H1 (cell line): ENCODE data around the gene RBL1. TPM values are rescaled to one million over a fixed set of nuclear protein-coding genes. Genes with fewer than 3 reads are reported as not detected.
"Not testable (repeated sequence)": the region's sequence is repeated elsewhere in the genome, so short reads cannot be mapped to it uniquely, and the experiment has no call there.

ENCODE experiments used
- CTCF ChIA-PET: fragments of 300-600 bp; sonication (Branson Sonifier 250); formaldehyde crosslinking; loops from one replicate; lab custom pipeline; 2021; ENCODE audit not compliant: partially characterized antibody; lab: Charles Lee
- POLR2A ChIA-PET: fragments of 300-600 bp; sonication (Branson Sonifier 250); formaldehyde crosslinking; loops from one replicate; lab custom pipeline; 2021; ENCODE audit warnings: inconsistent platforms; ENCODE audit not compliant: partially characterized antibody; lab: Charles Lee
- DNase-seq, 2 experiments: peaks; one replicate each; pipeline versions ENCODE4 v3.0.0 to v3.0.0-alpha.2; 2010 to 2022; ENCODE audit warnings: low spot score in 2 of 2, low read depth in 1 of 2, mixed read lengths in 1 of 2
- FAIRE-seq: peaks from 2 replicates; lab custom pipeline; 2011; peaks lifted over from hg19 to GRCh38; lab: Jason Lieb, UNC
- H2AFZ ChIP-seq: 2 replicates; pipeline ENCODE4 v1.8.1; 2012; ENCODE audit warnings: low read length, inconsistent platforms
- H2AK5ac ChIP-seq: 2 replicates; pipeline ENCODE4 v1.6.1; 2013; ENCODE audit warnings: low read depth, low read length
- H2BK120ac ChIP-seq: replicated peaks from 2 replicates; pipeline ENCODE3; 2013; ENCODE audit warnings: low read depth, low read length, inconsistent platforms
- H2BK12ac ChIP-seq: 2 replicates; pipeline ENCODE4 v1.6.1; 2013; ENCODE audit warnings: low read depth, low read length
- H2BK15ac ChIP-seq: 2 replicates; pipeline ENCODE4 v1.6.1; 2013; ENCODE audit warnings: low read length
- H2BK20ac ChIP-seq: 2 replicates; pipeline ENCODE4 v1.6.1; 2013; ENCODE audit warnings: low read length
- H2BK5ac ChIP-seq: 2 replicates; pipeline ENCODE4 v1.6.1; 2013; ENCODE audit warnings: low read depth, low read length
- H3K14ac ChIP-seq: 2 replicates; pipeline ENCODE4 v1.6.1; 2013; ENCODE audit warnings: inconsistent platforms; ENCODE audit not compliant: insufficient read length
- H3K18ac ChIP-seq: 2 replicates; pipeline ENCODE4 v1.6.1; 2013; ENCODE audit warnings: low read length; ENCODE audit errors: extremely low read depth
- H3K23ac ChIP-seq: 2 replicates; pipeline ENCODE4 v1.6.1; 2013; ENCODE audit warnings: inconsistent platforms; ENCODE audit not compliant: insufficient read length
- H3K23me2 ChIP-seq: 2 replicates; pipeline ENCODE4 v1.6.1; 2013; ENCODE audit warnings: low read depth, low read length
- H3K27ac ChIP-seq: 2 replicates; pipeline ENCODE4 v1.6.1; 2011; ENCODE audit warnings: low read depth, low read length, inconsistent platforms
- H3K27me3 ChIP-seq, 4 experiments: replicated peaks in 1 of 4; 1 replicate in 1 of 4; 2 replicates in 3 of 4; pipeline versions ENCODE4 v1.6.1 to v1.8.1; 2011 to 2013; ENCODE audit warnings: low read length in 3 of 4, mild to moderate bottlenecking in 3 of 4, inconsistent platforms in 2 of 4, mixed read lengths in 2 of 4, moderate library complexity in 1 of 4; ENCODE audit not compliant: control insufficient read depth in 3 of 4, insufficient read depth in 3 of 4; ENCODE audit errors: extremely low read depth in 1 of 4
- H3K36me3 ChIP-seq, 4 experiments: 2 replicates each; pipeline versions ENCODE4 v1.6.1 to v1.8.1; 2011 to 2013; ENCODE audit warnings: mild to moderate bottlenecking in 4 of 4, low read length in 3 of 4, moderate library complexity in 2 of 4, control low read depth in 1 of 4, inconsistent platforms in 1 of 4; ENCODE audit not compliant: insufficient read depth in 4 of 4, control insufficient read depth in 2 of 4
- H3K4ac ChIP-seq: replicated peaks from 2 replicates; pipeline ENCODE3; 2013; ENCODE audit warnings: low read length, low read depth, mixed read lengths, inconsistent platforms; ENCODE audit not compliant: insufficient read length
- H3K4me1 ChIP-seq, 4 experiments: replicated peaks in 1 of 4; 1 replicate in 1 of 4; 2 replicates in 3 of 4; pipeline versions ENCODE4 v1.6.1 to v1.8.1; 2011 to 2013; ENCODE audit warnings: low read length in 3 of 4, inconsistent platforms in 2 of 4, mixed read lengths in 1 of 4; ENCODE audit not compliant: insufficient read depth in 4 of 4, control insufficient read depth in 3 of 4
- H3K4me2 ChIP-seq, 2 experiments: 2 replicates each; pipeline versions ENCODE4 v1.6.1 to v1.8.1; 2011 to 2013; ENCODE audit warnings: low read depth in 2 of 2, low read length in 2 of 2, control low read depth in 1 of 2, inconsistent platforms in 1 of 2, mild to moderate bottlenecking in 1 of 2; ENCODE audit not compliant: insufficient read depth in 1 of 2
- H3K4me3 ChIP-seq, 4 experiments: fragments of 200-600, 300-600 bp in 1 of 4; sonication (generic), shearing (Covaris generic), sonication (Bioruptor Twin) in 1 of 4; 2 replicates each; pipeline versions ENCODE4 v1.5.1 to v1.8.1; 2011 to 2016; ENCODE audit warnings: low read length in 4 of 4, low read depth in 3 of 4, control low read depth in 2 of 4, inconsistent platforms in 2 of 4, mild to moderate bottlenecking in 2 of 4, mixed read lengths in 1 of 4, moderate library complexity in 1 of 4; ENCODE audit not compliant: insufficient read depth in 2 of 4; ENCODE audit errors: extremely low read depth in 1 of 4
- H3K56ac ChIP-seq: replicated peaks from 2 replicates; pipeline ENCODE3; 2013; ENCODE audit warnings: low read depth, mild to moderate bottlenecking, mixed read lengths, low read length, inconsistent platforms; ENCODE audit not compliant: insufficient read length
- H3K79me1 ChIP-seq: 2 replicates; pipeline ENCODE4 v1.6.1; 2013; ENCODE audit warnings: low read depth, low read length, control low read depth
- H3K79me2 ChIP-seq, 2 experiments: 2 replicates each; pipeline versions ENCODE4 v1.6.1 to v1.8.1; 2012 to 2013; ENCODE audit warnings: low read length in 2 of 2, mild to moderate bottlenecking in 2 of 2, inconsistent platforms in 1 of 2; ENCODE audit not compliant: insufficient read depth in 2 of 2, control insufficient read depth in 1 of 2
- H3K9ac ChIP-seq, 4 experiments: replicated peaks in 1 of 4; 1 replicate in 1 of 4; 2 replicates in 3 of 4; pipeline versions ENCODE4 v1.6.1 to v1.8.1; 2011 to 2013; ENCODE audit warnings: low read depth in 3 of 4, low read length in 3 of 4, control low read depth in 2 of 4, mild to moderate bottlenecking in 2 of 4, moderate library complexity in 2 of 4, inconsistent platforms in 1 of 4; ENCODE audit errors: extremely low read depth in 1 of 4
- H3K9me3 ChIP-seq, 2 experiments: 2 replicates each; pipeline versions ENCODE4 v1.6.1 to v1.8.1; 2012 to 2013; ENCODE audit warnings: mild to moderate bottlenecking in 2 of 2, moderate library complexity in 2 of 2, control low read depth in 1 of 2, inconsistent platforms in 1 of 2, low read depth in 1 of 2, low read length in 1 of 2, mixed read lengths in 1 of 2; ENCODE audit not compliant: insufficient read depth in 2 of 2
- H4K20me1 ChIP-seq, 2 experiments: replicated peaks in 1 of 2; 2 replicates each; pipeline versions ENCODE3 to v1.8.1; 2011 to 2013; ENCODE audit warnings: inconsistent platforms in 2 of 2, low read length in 2 of 2, mild to moderate bottlenecking in 1 of 2; ENCODE audit not compliant: insufficient read depth in 2 of 2, control insufficient read depth in 1 of 2
- H4K5ac ChIP-seq: 2 replicates; pipeline ENCODE4 v1.6.1; 2013; ENCODE audit warnings: low read length, low read depth, mixed read lengths, inconsistent platforms; ENCODE audit not compliant: insufficient read length
- H4K8ac ChIP-seq: 2 replicates; pipeline ENCODE4 v1.8.0; 2013; ENCODE audit warnings: mild to moderate bottlenecking, moderate library complexity, low read length, inconsistent platforms; ENCODE audit not compliant: insufficient read depth; ENCODE audit errors: extremely low read depth
- H4K91ac ChIP-seq: replicated peaks from 2 replicates; pipeline ENCODE3; 2013; ENCODE audit warnings: low read length, mixed read lengths, inconsistent platforms; ENCODE audit not compliant: insufficient read length
- BCL11A ChIP-seq, 2 experiments: IDR thresholded peaks; one replicate each; pipeline ENCODE4 v1.6.1; 2011; ENCODE audit warnings: low read depth in 2 of 2, low read length in 2 of 2, mild to moderate bottlenecking in 2 of 2
- SRF ChIP-seq: IDR thresholded peaks from 2 replicates; pipeline ENCODE4 v1.6.1; 2011; ENCODE audit warnings: mild to moderate bottlenecking, low read depth, low read length, moderate library complexity
- ZNF274 ChIP-seq: IDR thresholded peaks from 2 replicates; pipeline ENCODE4 v1.7.0; 2012; ENCODE audit warnings: low read length, borderline replicate concordance; ENCODE audit errors: extremely low read depth
- WGBS, 2 experiments: shearing (Covaris generic) in 1 of 2; methylation state at CpG; one replicate each; pipeline versions ENCODE4 v1.1.6 to v1.1.7; 2013 to 2015; ENCODE audit warnings: low lambda C conversion rate in 2 of 2, mixed read lengths in 2 of 2, inconsistent platforms in 1 of 2, low coverage in 1 of 2, missing lambda C conversion rate in 1 of 2; ENCODE audit not compliant: insufficient replicate concordance in 2 of 2, insufficient coverage in 1 of 2, insufficient read length in 1 of 2; ENCODE audit errors: extremely low coverage in 1 of 2, missing lambda C conversion rate in 1 of 2; 5-methylcytosine and 5-hydroxymethylcytosine counted together
- polyA plus RNA-seq, 7 experiments: library from polyadenylated mRNA; depleted of rRNA in 3 of 7; stranded (reverse) in 5 of 7; unstranded in 2 of 7; fragments of >200 nt in 5 of 7; fragments of 200-250 nt in 2 of 7; gene quantifications; 1 replicate in 5 of 7; 2 replicates in 1 of 7; 4 replicates in 1 of 7; pipeline versions ENCODE4 v1.2.1 to v1.2.3, GENCODE V29; 2011 to 2013; ENCODE audit warnings: missing spikeins in 2 of 7, mixed read lengths in 2 of 7
- total RNA-seq: library from RNA; stranded (reverse); fragmentation: NEBNext Ultra II Directional; extraction: Animal tissue kit (Norgen Biotek cat#: 25700); gene quantifications from 2 replicates; pipeline ENCODE4 v1.2.1, GENCODE V29; 2021

Gene RBL1
- total and polyA plus RNA-seq, 2 of the 8 experiments (the other 6 are each of a cell fraction or from before 2014, with no cell fraction given), result 3.2 to 12.3 TPM

GRCh38 chr20:36967636-36968035, 128.2 kb downstream of the RBL1 start (continued):
- TF ChIP-seq SRF (no peak), BCL11A (IDR thresholded peaks at IDR 0.05; ENCODE audit: low read depth in 2 of 2, low read length in 2 of 2) (no peak), ZNF274 (no peak)

GRCh38 chr20:36966965-36967364, 128.8 kb downstream of the RBL1 start:
- H2BK120ac ChIP-seq, H3K79me2 ChIP-seq, H3K14ac ChIP-seq, FAIRE-seq, H3K36me3 ChIP-seq, H3K27ac ChIP-seq, H3K56ac ChIP-seq, POLR2A ChIA-PET, H2BK12ac ChIP-seq, H3K27me3 ChIP-seq, H4K20me1 ChIP-seq, DNase-seq, H3K4me3 ChIP-seq, H3K18ac ChIP-seq, H4K8ac ChIP-seq, H2AFZ ChIP-seq, H3K4me1 ChIP-seq, H2BK5ac ChIP-seq, H2BK20ac ChIP-seq, H3K4me2 ChIP-seq, H2AK5ac ChIP-seq, H3K79me1 ChIP-seq, H4K91ac ChIP-seq, H3K23ac ChIP-seq, H3K9ac ChIP-seq, H2BK15ac ChIP-seq, H3K4ac ChIP-seq, H3K23me2 ChIP-seq, H4K5ac ChIP-seq: not testable (repeated sequence)
- peaks cover 12% of the 10 kb centered on the region in 2 experiments for H3K9me3 ChIP-seq
- CTCF ChIA-PET, result interaction anchor here (0.6 to 0.7 kb wide), 2 partner anchors 41 to 986 kb away, joined by 3 to 5 read pairs; no protein-coding TSS in a partner anchor
- WGBS, 2 experiments, result 87% methylated on average over 3 of the region's 3 CpGs; no CpG with 5 or more reads in 1 of the 2 experiments
